ENCODE results near the gene DENND6B.

DNA sequence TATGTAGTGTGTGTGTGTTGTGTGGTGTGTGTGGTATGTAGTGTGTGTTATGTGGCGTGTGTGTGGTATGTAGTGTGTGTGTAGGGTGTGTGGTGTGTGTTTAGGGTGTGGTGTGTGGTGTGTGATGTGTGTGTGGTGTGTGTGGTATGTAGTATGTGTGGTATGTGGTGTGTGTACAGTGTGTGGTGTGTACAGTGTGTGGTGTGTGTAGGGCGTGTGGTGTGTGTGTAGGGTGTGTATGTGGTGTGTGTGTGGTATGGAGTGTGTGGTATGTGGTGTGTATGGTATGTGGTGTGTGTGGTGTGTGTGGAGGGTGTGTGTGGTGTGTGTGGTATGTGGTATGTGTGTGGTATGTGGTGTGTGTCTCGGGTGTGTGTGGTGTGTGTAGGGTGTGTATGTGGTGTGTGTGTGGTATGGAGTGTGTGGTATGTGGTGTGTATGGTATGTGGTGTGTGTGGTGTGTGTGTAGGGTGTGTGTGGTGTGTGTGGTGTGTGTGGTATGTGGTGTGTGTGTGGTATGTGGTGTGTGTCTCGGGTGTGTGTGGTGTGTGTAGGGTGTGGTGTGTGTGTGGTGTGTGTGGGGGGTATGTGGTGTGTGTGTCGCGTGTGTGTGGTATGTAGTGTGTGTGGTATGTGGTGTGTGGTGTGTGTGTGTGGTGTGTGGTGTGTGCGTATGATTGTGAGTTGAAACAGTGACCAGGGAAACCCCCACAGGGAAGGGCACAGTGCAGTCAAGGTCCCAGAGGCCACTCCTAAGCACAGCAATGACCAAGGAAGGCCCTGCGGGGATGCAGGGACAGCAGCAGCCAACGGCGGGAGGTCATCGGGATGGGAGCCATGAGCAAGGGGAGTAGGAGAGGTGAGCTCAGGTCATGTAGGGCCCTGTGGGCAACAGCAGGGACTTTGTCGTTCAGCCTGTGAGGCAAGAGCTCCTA is 13.4 kb upstream of the DENND6B start:
- TF ChIP-seq TARDBP (IDR thresholded peaks at IDR 0.05) (no peak), SP1 (IDR thresholded peaks at IDR 0.05) (no peak), ELF4 (IDR thresholded peaks at IDR 0.05) (no peak), ZNF384 (IDR thresholded peaks at IDR 0.05) (no peak), LEF1 (IDR thresholded peaks at IDR 0.05; ENCODE audit: borderline replicate concordance) (no peak), NFRKB (IDR thresholded peaks at IDR 0.05) (no peak), FOXA1 (IDR thresholded peaks at IDR 0.05) (no peak), BHLHE40 (IDR thresholded peaks at IDR 0.05; ENCODE audit: borderline replicate concordance) (no peak), SUZ12 (IDR thresholded peaks at IDR 0.05) (no peak)
- TF ChIP-seq, protein P1, sequence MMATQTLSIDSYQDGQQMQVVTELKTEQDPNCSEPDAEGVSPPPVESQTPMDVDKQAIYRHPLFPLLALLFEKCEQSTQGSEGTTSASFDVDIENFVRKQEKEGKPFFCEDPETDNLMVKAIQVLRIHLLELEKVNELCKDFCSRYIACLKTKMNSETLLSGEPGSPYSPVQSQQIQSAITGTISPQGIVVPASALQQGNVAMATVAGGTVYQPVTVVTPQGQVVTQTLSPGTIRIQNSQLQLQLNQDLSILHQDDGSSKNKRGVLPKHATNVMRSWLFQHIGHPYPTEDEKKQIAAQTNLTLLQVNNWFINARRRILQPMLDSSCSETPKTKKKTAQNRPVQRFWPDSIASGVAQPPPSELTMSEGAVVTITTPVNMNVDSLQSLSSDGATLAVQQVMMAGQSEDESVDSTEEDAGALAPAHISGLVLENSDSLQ (IDR thresholded peaks at IDR 0.05), result no peak
